Measurements from ENCODE around the gene UNC5CL. TPM values are rescaled to one million over a fixed set of nuclear protein-coding genes. Genes with fewer than 3 reads are reported as not detected.

Gene UNC5CL
- total and polyA plus RNA-seq, 2 donors (not counting 1 experiment from before 2014, with no cell fraction given): 4.5 to 4.7 TPM

DNA sequence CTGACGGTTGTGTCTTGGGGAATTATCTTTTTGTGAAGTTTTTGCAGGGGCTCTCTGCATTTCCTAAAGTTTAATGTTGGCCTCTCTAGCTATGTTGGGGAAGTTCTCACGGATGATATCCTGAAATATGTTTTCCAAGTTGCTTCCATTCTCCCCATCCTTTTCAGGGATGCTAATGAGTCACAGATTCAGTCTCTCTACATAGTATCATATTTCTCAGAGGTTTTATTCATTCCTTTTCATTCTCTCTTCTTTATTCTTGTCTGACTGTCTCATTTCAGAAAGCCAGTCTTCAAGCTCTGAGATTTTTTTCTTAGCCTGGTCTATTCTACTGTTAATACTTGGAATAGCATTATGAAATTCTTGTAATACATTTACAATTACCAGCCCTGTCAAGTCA lies 61.3 kb downstream of the UNC5CL start:
- ChIA-PET POLR2A (no interaction called here), CTCF (no interaction called here)
- Histone ChIP-seq H3K27me3 (replicated peaks in 1 of 4; ENCODE audit: control extremely low read depth in 1 of 4, control insufficient read depth in 3 of 4, insufficient read depth in 4 of 4, low read length in 3 of 4) (peaks cover 0 to 24% (median 12%) of the 10 kb centered on the region in 4 experiments), H2AFZ (ENCODE audit: insufficient read depth, low read depth, low read length, poor library complexity, severe bottlenecking) (no peak overlapping the region), H3K36me3 (replicated peaks in 1 of 2; ENCODE audit: control extremely low read depth in 1 of 2, control insufficient read depth in 1 of 2, extremely low read depth in 1 of 2, insufficient read depth in 2 of 2, low read length in 1 of 2) (no peaks in the 10 kb centered on the region), H3K4me1 (ENCODE audit: control insufficient read depth in 2 of 2, insufficient read depth in 2 of 2, low read length in 2 of 2) (no peaks in the 10 kb centered on the region), H3K4me2 (replicated peaks; ENCODE audit: low read depth, low read length, poor library complexity, severe bottlenecking) (no peak overlapping the region), H3K79me2 (ENCODE audit: control insufficient read depth, insufficient read depth, low read length) (no peaks in the 10 kb centered on the region), H3K9ac (ENCODE audit: low read length) (no peak overlapping the region), H3K27ac (ENCODE audit: low read length in 2 of 2) (no peak overlapping the region), H4K20me1 (ENCODE audit: control insufficient read depth, insufficient read depth, low read length, poor library complexity, severe bottlenecking) (no peaks in the 10 kb centered on the region), H3K9me3 (ENCODE audit: control extremely low read depth in 1 of 3, control insufficient read depth in 2 of 3, insufficient read depth in 1 of 3, low read length in 2 of 3) (no peaks in the 10 kb centered on the region), H3K4me3 (ENCODE audit: control extremely low read depth in 1 of 5, extremely low read depth in 1 of 5, insufficient read depth in 1 of 5, low read depth in 2 of 5, low read length in 4 of 5) (no peak overlapping the region)
- no peaks in the 10 kb centered on the region for H3K4me1 Mint-ChIP-seq
- intact Hi-C loops (cut with micrococcal nuclease): no loop called here
- no peak overlapping the region for H3K27ac Mint-ChIP-seq
- no peak for ATAC-seq (ENCODE audit: low read depth)
- H3K27me3 Mint-ChIP-seq: peaks cover 62% of the 10 kb centered on the region
- TF ChIP-seq EZH2 (IDR thresholded peaks at IDR 0.05; ENCODE audit: borderline replicate concordance, insufficient read depth, low read depth, low read length, poor library complexity, severe bottlenecking): no peak
- TF ChIP-seq, protein P1, sequence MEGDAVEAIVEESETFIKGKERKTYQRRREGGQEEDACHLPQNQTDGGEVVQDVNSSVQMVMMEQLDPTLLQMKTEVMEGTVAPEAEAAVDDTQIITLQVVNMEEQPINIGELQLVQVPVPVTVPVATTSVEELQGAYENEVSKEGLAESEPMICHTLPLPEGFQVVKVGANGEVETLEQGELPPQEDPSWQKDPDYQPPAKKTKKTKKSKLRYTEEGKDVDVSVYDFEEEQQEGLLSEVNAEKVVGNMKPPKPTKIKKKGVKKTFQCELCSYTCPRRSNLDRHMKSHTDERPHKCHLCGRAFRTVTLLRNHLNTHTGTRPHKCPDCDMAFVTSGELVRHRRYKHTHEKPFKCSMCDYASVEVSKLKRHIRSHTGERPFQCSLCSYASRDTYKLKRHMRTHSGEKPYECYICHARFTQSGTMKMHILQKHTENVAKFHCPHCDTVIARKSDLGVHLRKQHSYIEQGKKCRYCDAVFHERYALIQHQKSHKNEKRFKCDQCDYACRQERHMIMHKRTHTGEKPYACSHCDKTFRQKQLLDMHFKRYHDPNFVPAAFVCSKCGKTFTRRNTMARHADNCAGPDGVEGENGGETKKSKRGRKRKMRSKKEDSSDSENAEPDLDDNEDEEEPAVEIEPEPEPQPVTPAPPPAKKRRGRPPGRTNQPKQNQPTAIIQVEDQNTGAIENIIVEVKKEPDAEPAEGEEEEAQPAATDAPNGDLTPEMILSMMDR (IDR thresholded peaks at IDR 0.05): no peak
- no CpG with 5 or more reads among the region's 2 CpGs for WGBS (ENCODE audit: insufficient coverage)
- H3K9me3 Mint-ChIP-seq (ENCODE audit: insufficient read depth): no peaks in the 10 kb centered on the region
- no peak for DNase-seq
- H3K4me3 Mint-ChIP-seq: no peak overlapping the region

DNA sequence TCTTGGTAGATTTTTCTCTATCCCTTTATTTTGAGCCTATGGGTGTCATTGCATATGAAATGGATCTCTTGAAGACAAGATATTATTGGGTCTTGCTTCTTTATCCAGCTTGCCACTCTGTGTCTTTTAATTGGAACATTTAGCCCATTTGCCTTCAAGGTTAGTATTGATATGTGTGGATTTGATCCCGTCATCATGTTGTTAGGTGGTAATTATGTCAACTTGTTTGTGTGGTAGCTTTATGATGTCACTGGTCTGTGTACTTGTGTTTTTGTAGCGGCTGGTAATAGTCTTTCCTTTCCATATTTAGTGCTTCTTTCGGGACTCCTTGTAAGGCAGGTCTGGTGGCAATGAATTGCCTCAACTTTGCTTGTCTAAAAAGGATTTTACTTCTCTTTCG lies 61.9 kb downstream of the UNC5CL start:
- H3K9ac ChIP-seq (ENCODE audit: low read length): no peak overlapping the region
- Mint-ChIP-seq H3K27me3 (peaks cover 62% of the 10 kb centered on the region), H3K9me3 (ENCODE audit: insufficient read depth) (no peaks in the 10 kb centered on the region), H3K4me1 (no peaks in the 10 kb centered on the region), H3K4me3 (no peak overlapping the region), H3K27ac (no peak overlapping the region)
- H3K79me2 ChIP-seq (ENCODE audit: control insufficient read depth, insufficient read depth, low read length): no peaks in the 10 kb centered on the region
- DNase-seq: no peak
- no peak for ATAC-seq (ENCODE audit: low read depth)
- H3K4me2 ChIP-seq (replicated peaks; ENCODE audit: low read depth, low read length, poor library complexity, severe bottlenecking): no peak overlapping the region
- intact Hi-C loops (cut with micrococcal nuclease): no loop called here
- no peak overlapping the region for H3K4me3 ChIP-seq (ENCODE audit: control extremely low read depth in 1 of 5, extremely low read depth in 1 of 5, insufficient read depth in 1 of 5, low read depth in 2 of 5, low read length in 4 of 5)
- H3K9me3 ChIP-seq (ENCODE audit: control extremely low read depth in 1 of 3, control insufficient read depth in 2 of 3, insufficient read depth in 1 of 3, low read length in 2 of 3): no peaks in the 10 kb centered on the region
- WGBS (ENCODE audit: insufficient coverage): 88% methylated on average over 2 of the region's 4 CpGs
- ChIA-PET CTCF (no interaction called here), POLR2A (no interaction called here)
- peaks cover 0 to 21% (median 11%) of the 10 kb centered on the region in 4 experiments for H3K27me3 ChIP-seq (replicated peaks in 1 of 4; ENCODE audit: control extremely low read depth in 1 of 4, control insufficient read depth in 3 of 4, insufficient read depth in 4 of 4, low read length in 3 of 4)
- no peak overlapping the region for H3K27ac ChIP-seq (ENCODE audit: low read length in 2 of 2)
- H2AFZ ChIP-seq (ENCODE audit: insufficient read depth, low read depth, low read length, poor library complexity, severe bottlenecking): no peak overlapping the region
- H3K4me1 ChIP-seq (ENCODE audit: control insufficient read depth in 2 of 2, insufficient read depth in 2 of 2, low read length in 2 of 2): no peaks in the 10 kb centered on the region
- TF ChIP-seq, protein P1 (IDR thresholded peaks at IDR 0.05): no peak
- no peak for TF ChIP-seq EZH2 (IDR thresholded peaks at IDR 0.05; ENCODE audit: borderline replicate concordance, insufficient read depth, low read depth, low read length, poor library complexity, severe bottlenecking)
- H3K36me3 ChIP-seq (replicated peaks in 1 of 2; ENCODE audit: control extremely low read depth in 1 of 2, control insufficient read depth in 1 of 2, extremely low read depth in 1 of 2, insufficient read depth in 2 of 2, low read length in 1 of 2): no peaks in the 10 kb centered on the region
- H4K20me1 ChIP-seq (ENCODE audit: control insufficient read depth, insufficient read depth, low read length, poor library complexity, severe bottlenecking): no peaks in the 10 kb centered on the region

Other genes with a start within 250 kb of the UNC5CL start
- gene TSPO2, start 3.2 kb upstream of the UNC5CL start, total RNA-seq: not detected in 2 replicates
- gene TSPO2, start 3.2 kb upstream of the UNC5CL start, polyA plus RNA-seq: not detected in 2 replicates
- gene APOBEC2, start 14.0 kb upstream of the UNC5CL start, total RNA-seq: not detected in 2 replicates
- gene APOBEC2, start 14.0 kb upstream of the UNC5CL start, polyA plus RNA-seq: not detected in 2 replicates
- 50.1 and 52.5 TPM in 2 replicates for gene OARD1, start 33.1 kb upstream of the UNC5CL start, total RNA-seq
- 9.6 and 14.5 TPM in 2 replicates for gene OARD1, start 33.1 kb upstream of the UNC5CL start, polyA plus RNA-seq
- gene NFYA, start 33.8 kb upstream of the UNC5CL start, total RNA-seq: 41.6 and 44.3 TPM in 2 replicates
- gene NFYA, start 33.8 kb upstream of the UNC5CL start, polyA plus RNA-seq: 20.5 and 23.3 TPM in 2 replicates
- not detected in 2 replicates for gene TREML1, start 115.1 kb upstream of the UNC5CL start, total RNA-seq
- 0.07 and 1.9 TPM in 2 replicates for gene TREML1, start 115.1 kb upstream of the UNC5CL start, polyA plus RNA-seq
- not detected in 2 replicates for gene TREM2, start 123.9 kb upstream of the UNC5CL start, total RNA-seq
- gene TREM2, start 123.9 kb upstream of the UNC5CL start, polyA plus RNA-seq: 0.33 TPM in 1 of 2 replicates, not detected in the other
- gene TREML2, start 161.9 kb upstream of the UNC5CL start, total RNA-seq: 9.6 and 10.3 TPM in 2 replicates
- 47.7 and 51.1 TPM in 2 replicates for gene TREML2, start 161.9 kb upstream of the UNC5CL start, polyA plus RNA-seq
- not detected in 2 replicates for gene TREML4, start 189.1 kb upstream of the UNC5CL start, total RNA-seq
- gene TREML4, start 189.1 kb upstream of the UNC5CL start, polyA plus RNA-seq: 1.7 TPM in 1 of 2 replicates, not detected in the other
- gene TREM1, start 247.5 kb upstream of the UNC5CL start, total RNA-seq: 0.39 TPM in 1 of 2 replicates, not detected in the other
- gene TREM1, start 247.5 kb upstream of the UNC5CL start, polyA plus RNA-seq: 1.5 and 1.9 TPM in 2 replicates